Measurements from ENCODE around the gene PTGFRN.

DNA sequence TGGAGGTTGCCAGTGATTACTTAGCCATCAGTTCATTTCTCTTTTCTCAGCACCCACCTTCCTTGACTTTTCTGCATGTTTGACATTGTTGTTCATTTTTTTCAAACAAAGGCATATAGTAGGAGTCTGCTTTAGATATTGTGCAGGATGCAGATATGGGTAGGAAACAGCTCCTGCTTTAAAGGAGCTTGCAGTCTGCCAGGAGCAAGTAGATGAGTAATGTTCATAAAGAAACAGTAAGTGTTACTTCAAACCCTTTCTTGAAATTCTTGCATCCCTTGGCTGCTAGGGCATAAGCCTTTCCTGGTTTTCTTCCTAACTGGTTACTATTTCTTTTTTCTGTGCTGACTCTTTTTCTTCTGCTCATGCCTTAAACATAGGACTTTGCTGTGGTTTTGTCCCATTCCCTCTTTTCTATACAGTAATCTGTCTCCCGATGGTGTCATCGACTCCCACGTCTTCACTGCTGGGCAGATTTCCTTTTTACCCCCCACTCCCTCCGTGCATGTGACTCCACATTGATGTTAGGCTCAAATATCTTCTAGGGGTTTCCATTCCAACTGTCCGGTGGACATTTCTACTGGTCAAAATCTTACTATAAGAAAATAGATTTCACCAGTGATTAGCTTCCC lies 20.4 kb downstream of the PTGFRN start:
- TF ChIP-seq, protein P1, sequence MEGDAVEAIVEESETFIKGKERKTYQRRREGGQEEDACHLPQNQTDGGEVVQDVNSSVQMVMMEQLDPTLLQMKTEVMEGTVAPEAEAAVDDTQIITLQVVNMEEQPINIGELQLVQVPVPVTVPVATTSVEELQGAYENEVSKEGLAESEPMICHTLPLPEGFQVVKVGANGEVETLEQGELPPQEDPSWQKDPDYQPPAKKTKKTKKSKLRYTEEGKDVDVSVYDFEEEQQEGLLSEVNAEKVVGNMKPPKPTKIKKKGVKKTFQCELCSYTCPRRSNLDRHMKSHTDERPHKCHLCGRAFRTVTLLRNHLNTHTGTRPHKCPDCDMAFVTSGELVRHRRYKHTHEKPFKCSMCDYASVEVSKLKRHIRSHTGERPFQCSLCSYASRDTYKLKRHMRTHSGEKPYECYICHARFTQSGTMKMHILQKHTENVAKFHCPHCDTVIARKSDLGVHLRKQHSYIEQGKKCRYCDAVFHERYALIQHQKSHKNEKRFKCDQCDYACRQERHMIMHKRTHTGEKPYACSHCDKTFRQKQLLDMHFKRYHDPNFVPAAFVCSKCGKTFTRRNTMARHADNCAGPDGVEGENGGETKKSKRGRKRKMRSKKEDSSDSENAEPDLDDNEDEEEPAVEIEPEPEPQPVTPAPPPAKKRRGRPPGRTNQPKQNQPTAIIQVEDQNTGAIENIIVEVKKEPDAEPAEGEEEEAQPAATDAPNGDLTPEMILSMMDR (IDR thresholded peaks at IDR 0.05; ENCODE audit: control extremely low read depth in 1 of 3, insufficient read depth in 1 of 3, low read depth in 1 of 3, low read length in 3 of 3), result no peak
- no peak for TF ChIP-seq RFX5 (IDR thresholded peaks at IDR 0.05; ENCODE audit: borderline replicate concordance, low read depth, low read length)
- TF ChIP-seq TAF1 (IDR thresholded peaks at IDR 0.05; ENCODE audit: low read depth, low read length), result no peak
- no peak for TF ChIP-seq NRF1 (IDR thresholded peaks at IDR 0.05; ENCODE audit: low read depth, low read length)
- TF ChIP-seq JUN (IDR thresholded peaks at IDR 0.05; ENCODE audit: low read depth, low read length), result no peak
- no peak for TF ChIP-seq SIX5 (IDR thresholded peaks at IDR 0.05; ENCODE audit: low read depth, low read length)

Measured in H1 (cell line).